HG02610 (cell line): ENCODE data around the gene NYAP1.
"Not testable (repeated sequence)": the region's sequence is repeated elsewhere in the genome, so short reads cannot be mapped to it uniquely, and the experiment has no call there.

Experiments
- ATAC-seq: cut with Tn5 transposase; IDR thresholded peaks from one replicate; pipeline ENCODE4 v1.9.1; 2021; ENCODE audit warnings: mild to moderate bottlenecking, moderate library complexity; ENCODE audit not compliant: unreplicated experiment

The NYAP1 gene

DNA sequence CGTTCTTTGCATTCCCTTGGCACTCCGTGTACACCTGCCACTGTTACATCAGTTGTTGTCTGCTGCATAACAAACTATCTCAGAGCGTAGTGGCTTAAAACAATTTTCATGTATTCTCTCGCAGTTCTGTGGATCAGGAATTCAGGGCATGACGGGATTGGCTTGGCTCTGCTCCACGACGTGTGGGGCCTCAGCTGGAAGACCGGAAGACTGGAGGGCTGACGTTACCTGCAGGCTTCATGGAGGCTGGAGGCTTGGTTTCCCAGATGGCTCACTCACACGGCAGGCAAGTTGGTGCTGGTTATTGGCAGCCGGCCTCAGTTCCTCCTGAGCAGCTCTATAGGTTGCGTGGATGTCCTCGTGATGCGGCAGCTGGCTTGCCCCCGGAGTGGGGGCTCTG is 25.5 kb downstream of the NYAP1 start:
- no peak for ATAC-seq

- no peak for ATAC-seq
These were observed 26.9 kb downstream of the NYAP1 start for GRCh38 chr7:100510437-100511239.

- no peak for ATAC-seq
These were observed 29.6 kb downstream of the NYAP1 start for GRCh38 chr7:100513212-100513810.

DNA sequence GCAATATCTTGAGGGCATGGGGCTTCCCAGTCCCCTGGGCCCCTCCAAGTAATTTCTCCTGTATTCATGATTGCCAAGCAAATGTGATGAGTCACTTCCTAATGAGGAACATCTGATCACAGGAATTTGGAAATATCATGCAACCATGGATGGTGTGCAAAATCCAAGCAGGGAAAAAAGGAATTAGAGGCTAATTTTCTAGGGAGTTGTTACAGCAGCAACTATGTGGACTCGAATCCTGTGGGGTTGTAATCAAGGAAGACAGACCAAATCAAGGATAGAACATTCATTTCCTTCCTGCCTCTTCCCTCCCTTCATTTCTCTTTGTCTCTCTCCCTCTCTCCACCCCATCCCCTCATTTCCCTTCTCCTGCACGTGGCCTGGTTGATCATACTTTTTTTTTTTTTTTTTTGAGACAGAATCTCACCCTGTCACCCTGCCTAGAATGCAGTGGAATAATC is 31.4 kb downstream of the NYAP1 start:
- ATAC-seq, result no peak

GRCh38 chr7:100516135-100516812 is 32.5 kb downstream of the NYAP1 start:
- no peak for ATAC-seq

GRCh38 chr7:100517305-100517704 is 33.6 kb downstream of the NYAP1 start:
- ATAC-seq, result no peak

GRCh38 chr7:100519580-100519979 is 35.9 kb downstream of the NYAP1 start:
- no peak for ATAC-seq

DNA sequence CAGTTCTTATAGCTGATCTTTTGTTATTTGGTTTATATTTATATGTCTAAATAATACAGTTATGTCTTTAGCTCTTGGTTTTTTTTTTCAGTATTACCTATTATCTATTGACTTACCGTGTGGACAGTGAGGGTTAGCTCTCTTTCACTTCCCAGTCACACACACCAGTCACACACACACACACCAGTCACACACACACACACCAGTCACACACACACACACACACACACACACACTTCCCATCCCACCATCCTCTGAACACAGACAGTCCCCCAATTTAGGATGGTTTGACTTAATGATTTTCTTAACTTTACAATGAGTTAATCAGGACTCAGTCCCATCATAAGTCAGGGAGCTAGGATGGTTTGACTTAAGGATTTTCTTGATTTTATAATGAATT is 36.4 kb downstream of the NYAP1 start:
- no peak for ATAC-seq

DNA sequence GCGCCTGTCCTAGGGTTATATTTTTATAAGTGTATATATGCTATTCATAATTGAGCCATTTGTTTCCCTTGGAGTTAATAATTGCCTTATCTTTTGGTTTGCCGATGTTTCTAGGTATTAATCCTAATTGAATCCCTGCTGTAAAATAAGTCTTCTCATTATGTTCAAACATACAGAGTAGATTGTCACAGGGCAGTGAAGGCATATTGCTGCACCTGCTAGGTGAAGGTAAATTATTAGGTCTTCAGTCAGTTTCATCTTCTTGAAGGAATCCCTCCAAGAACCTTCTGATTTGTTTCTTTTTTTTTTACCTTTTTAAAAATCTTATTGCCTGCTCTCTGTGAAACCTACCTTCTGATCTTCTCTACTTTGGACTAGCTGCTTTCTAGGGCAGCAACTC is 37.3 kb downstream of the NYAP1 start:
- no peak for ATAC-seq

DNA sequence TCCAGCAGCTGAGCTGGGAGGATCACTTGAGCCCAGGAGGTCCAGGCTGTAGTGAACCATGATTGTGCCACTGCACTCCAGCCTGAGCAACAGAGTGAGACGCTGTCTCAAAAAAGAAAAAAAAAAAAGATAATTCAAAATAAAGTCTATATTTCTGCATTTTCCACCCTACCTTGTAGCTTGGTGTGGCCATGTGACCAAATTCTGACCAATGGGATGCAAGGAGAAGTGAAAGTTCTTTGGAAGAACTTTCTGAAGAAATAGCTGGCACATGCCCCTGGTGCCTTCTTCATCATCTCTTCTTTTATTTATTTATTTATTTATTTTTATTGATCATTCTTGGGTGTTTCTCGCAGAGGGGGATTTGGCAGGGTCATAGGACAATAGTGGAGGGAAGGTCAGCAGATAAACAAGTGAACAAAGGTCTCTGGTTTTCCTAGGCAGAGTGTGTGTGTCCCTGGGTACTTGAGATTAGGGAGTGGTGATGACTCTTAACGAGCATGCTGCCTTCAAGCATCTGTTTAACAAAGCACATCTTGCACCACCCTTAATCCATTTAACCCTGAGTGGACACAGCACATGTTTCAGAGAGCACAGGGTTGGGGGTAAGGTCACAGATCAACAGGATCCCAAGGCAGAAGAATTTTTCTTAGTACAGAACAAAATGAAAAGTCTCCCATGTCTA is 38.3 kb downstream of the NYAP1 start:
- ATAC-seq, result not testable (repeated sequence)

DNA sequence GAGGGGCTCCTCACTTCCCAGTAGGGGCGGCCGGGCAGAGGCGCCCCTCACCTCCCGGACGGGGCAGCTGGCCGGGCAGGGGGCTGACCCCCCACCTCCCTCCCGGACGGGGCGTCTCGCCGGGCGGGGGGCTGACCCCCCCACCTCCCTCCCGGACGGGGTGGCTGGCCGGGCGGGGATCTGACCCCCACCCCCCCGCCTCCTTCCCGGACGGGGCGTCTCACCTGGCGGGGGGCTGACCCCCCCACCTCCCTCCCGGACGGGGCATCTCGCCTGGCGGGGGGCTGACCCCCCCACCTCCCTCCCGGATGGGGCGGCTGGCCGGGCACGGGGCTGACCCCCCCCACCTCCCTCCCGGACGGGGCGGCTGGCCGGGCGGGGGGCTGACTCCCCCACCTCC is 39.5 kb downstream of the NYAP1 start:
- not testable (repeated sequence) for ATAC-seq

- not testable (repeated sequence) for ATAC-seq
These were observed 44.6 kb downstream of the NYAP1 start for GRCh38 chr7:100528108-100528866.

DNA sequence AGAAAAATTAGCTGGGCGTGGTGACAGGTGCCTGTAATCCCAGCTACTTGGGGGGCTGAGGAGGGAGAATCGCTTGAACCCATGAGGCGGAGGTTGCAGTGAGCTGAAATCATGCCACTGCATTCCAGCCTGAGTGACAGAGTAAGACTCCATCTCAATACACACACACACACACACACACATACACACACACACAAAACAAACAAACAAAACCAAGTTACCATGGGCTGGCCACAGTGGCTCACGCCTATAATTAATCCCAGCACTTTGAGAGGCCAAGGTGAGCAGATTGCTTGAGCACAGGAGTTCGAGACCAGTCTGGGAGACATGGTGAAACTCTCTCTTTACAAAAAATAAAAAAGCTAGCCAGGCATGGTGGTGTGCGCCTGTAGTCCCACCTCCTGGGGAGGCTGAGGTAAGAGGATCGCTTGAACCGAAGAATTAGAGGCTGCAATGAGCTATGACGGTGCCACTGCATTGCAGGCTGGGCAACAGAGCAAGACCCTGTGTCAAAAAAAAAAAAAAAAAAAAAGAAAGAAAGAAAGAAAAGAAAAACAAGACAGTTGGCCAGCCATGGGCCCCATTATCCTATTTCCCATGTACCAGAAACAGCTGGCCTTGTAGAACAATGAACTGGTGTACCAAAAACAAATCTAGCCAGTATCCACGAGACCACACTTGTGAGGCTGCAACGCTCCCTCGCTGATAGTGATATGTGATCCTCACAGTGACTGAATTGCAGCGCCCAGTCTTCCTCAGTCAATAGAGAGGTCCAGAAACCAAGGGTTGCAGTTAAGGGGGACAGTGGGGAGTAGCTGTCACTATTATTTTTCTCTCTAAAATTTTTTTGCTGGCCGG is 48.7 kb downstream of the NYAP1 start:
- no peak for ATAC-seq

DNA sequence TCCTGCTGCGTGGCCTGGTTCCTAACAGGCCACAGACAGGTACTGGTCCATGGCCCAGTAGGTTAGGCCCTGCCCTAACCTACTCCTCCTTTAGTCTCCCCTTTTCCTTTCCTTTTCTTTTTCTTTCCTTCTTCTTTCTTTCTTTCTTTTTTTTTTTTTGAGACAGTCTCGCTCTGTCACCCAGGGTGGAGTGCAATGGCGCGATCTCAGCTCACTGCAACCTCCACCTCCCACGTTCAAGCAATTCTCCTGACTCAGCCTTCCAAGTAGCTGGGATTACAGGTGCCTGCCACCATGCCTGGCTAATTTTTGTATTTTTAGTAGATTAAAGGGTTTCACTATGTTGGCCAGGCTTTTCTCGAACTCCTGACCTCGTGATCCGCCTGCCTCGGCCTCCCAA is 52.3 kb downstream of the NYAP1 start:
- ATAC-seq, result not testable (repeated sequence)

- not testable (repeated sequence) for ATAC-seq
These were observed 53.0 kb downstream of the NYAP1 start for GRCh38 chr7:100536695-100537094.

DNA sequence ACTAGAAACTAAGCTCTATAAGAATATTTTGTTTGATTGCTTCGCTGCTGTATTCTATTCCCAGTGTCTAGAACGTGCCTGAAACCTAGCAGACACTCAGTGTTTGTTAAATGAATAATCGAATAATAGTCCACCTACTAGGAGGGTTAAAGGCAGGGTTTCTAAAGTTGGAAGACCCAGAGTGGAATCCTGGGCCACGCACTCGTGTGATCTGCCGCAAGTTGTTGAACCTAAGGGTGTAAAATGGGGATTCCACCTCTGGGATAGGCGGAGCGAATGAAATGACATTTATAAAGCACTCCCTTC is 54.6 kb downstream of the NYAP1 start:
- no peak for ATAC-seq

DNA sequence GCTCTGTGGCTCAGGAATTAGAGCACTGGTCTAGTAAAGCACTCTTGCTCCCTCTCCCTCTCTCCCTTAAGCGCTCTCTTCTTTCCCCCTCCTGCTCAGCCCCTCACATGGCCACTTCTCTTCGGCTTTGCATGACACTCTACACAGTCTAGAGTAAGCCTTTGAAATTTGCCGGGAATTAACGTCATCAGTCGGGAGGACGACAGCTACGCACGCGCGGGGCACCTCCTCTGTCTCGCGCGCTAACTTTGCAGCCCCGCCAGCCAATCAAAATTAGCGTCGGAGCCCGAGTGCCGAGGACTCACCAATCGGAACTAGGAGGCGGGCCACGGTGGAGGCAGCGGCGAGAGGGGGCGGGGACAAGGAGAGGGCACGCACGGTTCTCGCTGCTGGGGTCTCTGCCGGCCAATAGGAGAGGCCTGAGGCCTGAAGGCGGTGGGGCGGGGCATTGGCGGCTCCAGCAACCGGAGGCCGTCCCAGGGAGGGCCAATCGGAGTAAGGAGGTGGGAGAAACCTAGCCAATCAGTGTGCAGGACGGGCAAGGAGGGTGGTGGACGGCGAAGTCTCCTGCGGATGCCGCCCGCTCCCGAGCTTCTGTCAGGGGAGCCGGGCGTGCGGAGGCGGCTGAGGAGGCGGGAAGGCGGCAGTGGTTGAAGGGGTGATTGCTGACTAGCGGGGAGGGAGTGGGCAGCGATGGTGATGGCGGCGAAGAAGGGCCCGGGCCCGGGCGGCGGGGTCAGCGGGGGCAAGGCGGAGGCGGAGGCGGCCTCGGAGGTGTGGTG is 55.1 kb downstream of the NYAP1 start, which contains the start of gene AGFG2:
AGFG2 (plus strand) TSS at position 550 of the 782 bp plus-strand sequence; CDS start at position 694, 144 bp downstream.
- peak; percentile 94 for ATAC-seq

DNA sequence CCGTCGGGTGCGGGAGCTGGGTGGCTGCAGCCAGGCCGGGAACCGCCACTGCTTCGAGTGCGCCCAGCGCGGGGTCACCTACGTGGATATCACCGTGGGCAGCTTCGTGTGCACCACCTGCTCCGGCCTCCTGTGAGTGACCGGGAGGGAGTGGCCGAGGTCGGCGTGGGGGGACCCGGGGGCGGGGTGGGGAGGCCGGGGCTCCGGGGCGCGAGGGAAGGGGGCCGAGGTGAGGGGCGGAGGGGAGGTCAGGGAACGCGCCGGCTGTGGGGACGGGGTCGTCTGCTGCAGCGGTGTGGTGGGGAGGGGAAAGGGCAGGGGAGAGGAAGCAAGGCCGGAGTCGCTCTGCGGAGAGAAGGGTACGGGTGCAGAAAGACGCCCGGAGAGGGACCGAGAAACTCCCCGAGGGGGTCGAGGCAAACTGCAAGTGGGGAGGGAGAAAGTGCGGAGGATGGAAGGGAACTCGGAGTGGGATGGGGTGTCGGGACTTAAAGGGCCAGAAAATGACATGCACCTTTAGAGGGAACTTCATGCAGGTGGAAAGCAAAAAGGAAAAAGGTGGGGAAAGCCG is 55.8 kb downstream of the NYAP1 start:
- ATAC-seq, result no peak
